HL-60 (cell line): ENCODE results near the gene RAB40B.

Source experiments
- DNase-seq, 2 experiments: peaks; one replicate each; pipeline ENCODE4 v3.0.0-alpha.2; 2010 to 2020; ENCODE audit warnings: low read depth in 1 of 2, low spot score in 1 of 2
- H3K27ac ChIP-seq: fragments of 250-450 bp; sonication (Bioruptor Pico); replicated peaks from 2 replicates; pipeline ENCODE4 v1.5.1; 2020; ENCODE audit warnings: mild to moderate bottlenecking, moderate library complexity
- H3K27me3 ChIP-seq: fragments of 250-450 bp; sonication (Bioruptor Pico); 2 replicates; pipeline ENCODE4 v1.5.1; 2021; ENCODE audit warnings: mild to moderate bottlenecking, moderate library complexity; ENCODE audit not compliant: insufficient read depth, poor library complexity, severe bottlenecking
- H3K4me3 ChIP-seq: replicated peaks from 2 replicates; pipeline ENCODE4 v1.5.1; 2011; ENCODE audit warnings: mild to moderate bottlenecking, control low read depth, low read length; ENCODE audit not compliant: insufficient read depth
- GABPA ChIP-seq: IDR thresholded peaks from 2 replicates; pipeline ENCODE4 v1.6.1; 2012; ENCODE audit warnings: low read depth
- POLR2AphosphoS5 ChIP-seq: IDR thresholded peaks from 2 replicates; pipeline ENCODE4 v1.6.1; 2012; ENCODE audit warnings: low read depth
- SPI1 ChIP-seq: IDR thresholded peaks from 2 replicates; pipeline ENCODE4 v1.6.1; 2012; ENCODE audit warnings: low read depth, mild to moderate bottlenecking, borderline replicate concordance
- TF ChIP-seq, protein P1 (sequence below): IDR thresholded peaks from one replicate; pipeline ENCODE4 v1.5.1; 2011; ENCODE audit warnings: low read length, control low read depth, inconsistent platforms; ENCODE audit not compliant: insufficient read depth
- TF ChIP-seq, protein P2 (sequence below): IDR thresholded peaks from 2 replicates; pipeline ENCODE4 v1.6.1; 2012; ENCODE audit warnings: low read depth; ENCODE audit not compliant: insufficient replicate concordance

Gene RAB40B

DNA sequence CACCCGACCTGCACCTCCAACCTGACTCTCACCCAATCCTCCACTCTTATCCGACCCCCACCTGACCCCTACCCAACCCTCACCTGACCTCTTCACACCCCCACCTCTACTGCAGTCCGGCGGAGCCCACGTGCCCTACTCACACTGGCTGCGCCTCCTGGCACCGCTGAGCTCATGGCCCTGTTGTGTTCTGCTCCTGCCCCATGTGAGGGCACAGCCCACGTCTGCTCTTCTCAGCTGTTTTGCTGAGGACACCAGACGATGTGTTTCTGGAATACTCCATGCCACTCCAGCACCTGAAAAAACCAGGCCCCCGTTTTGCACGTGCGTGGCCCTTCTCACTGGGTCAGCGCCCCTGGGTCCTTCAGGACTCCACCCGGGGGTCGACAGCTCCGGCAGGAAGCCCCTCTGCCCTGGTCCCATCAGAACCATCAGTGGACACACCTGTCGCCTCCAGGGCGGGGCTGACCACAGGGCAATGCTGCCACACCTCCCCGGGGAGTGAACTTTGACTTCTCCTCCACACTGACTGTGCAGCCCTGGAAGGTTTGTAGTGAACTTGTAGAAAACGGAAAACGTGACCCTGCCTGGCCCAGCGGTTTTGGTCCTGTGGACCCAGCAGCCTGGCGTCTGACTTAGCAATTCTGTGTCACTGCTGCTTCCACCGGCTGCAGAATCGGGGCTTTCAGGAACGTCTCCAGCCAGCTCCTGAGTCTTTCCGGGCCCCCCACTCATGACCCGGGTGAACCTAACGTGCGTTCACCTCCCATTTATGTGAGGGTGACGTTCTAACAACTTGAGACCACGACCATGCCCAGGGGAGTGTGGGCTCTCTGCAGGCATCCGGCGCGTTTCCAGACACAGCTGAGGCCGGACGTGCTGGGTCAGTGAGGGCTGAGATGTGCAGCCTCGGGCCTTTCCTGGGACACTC is 5.7 kb upstream of the RAB40B start:
- DNase-seq, result no peak
- no peaks in the 10 kb centered on the region for H3K27me3 ChIP-seq
- H3K27ac ChIP-seq, result no peak overlapping the region
- H3K4me3 ChIP-seq, result no peak overlapping the region
- TF ChIP-seq GABPA, result no peak

DNA sequence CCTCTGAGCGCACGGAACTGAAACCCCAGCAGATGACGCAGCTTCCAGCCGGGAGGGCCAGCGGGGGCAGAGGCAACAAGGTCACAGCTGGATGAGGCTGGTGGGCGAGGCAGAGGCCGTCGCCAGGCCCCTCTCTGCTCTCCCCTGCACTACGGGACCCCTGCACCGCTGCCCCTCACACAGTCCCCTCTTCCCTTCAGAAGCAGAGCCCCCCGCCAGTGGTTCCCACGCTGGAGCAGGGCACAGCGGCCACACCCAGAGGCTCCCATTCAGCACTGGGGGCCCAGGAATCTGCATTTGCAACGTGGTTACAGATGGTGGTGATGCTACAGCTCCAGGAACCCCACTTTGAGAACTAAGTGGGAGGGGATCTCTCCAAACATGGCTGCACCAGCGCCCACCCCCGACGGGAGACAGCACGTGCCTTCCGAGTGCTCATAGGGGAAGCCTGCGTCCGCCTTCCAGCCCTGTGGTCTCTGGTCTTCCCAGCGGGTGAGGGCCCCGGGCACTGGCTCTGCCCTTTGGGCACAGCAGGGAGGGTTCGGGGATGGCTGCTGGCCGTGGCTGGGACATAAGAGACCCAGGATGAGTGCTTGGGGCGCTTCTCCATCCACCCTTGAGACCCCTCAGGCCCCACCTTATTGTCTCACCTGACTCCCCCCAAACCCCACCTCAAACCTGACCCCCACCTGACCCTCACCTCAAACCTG is 4.7 kb upstream of the RAB40B start:
- TF ChIP-seq, protein P1, sequence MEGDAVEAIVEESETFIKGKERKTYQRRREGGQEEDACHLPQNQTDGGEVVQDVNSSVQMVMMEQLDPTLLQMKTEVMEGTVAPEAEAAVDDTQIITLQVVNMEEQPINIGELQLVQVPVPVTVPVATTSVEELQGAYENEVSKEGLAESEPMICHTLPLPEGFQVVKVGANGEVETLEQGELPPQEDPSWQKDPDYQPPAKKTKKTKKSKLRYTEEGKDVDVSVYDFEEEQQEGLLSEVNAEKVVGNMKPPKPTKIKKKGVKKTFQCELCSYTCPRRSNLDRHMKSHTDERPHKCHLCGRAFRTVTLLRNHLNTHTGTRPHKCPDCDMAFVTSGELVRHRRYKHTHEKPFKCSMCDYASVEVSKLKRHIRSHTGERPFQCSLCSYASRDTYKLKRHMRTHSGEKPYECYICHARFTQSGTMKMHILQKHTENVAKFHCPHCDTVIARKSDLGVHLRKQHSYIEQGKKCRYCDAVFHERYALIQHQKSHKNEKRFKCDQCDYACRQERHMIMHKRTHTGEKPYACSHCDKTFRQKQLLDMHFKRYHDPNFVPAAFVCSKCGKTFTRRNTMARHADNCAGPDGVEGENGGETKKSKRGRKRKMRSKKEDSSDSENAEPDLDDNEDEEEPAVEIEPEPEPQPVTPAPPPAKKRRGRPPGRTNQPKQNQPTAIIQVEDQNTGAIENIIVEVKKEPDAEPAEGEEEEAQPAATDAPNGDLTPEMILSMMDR, result no peak
- TF ChIP-seq GABPA, result no peak
- TF ChIP-seq POLR2AphosphoS5, result no peak
- TF ChIP-seq SPI1, result no peak
- TF ChIP-seq, protein P2, sequence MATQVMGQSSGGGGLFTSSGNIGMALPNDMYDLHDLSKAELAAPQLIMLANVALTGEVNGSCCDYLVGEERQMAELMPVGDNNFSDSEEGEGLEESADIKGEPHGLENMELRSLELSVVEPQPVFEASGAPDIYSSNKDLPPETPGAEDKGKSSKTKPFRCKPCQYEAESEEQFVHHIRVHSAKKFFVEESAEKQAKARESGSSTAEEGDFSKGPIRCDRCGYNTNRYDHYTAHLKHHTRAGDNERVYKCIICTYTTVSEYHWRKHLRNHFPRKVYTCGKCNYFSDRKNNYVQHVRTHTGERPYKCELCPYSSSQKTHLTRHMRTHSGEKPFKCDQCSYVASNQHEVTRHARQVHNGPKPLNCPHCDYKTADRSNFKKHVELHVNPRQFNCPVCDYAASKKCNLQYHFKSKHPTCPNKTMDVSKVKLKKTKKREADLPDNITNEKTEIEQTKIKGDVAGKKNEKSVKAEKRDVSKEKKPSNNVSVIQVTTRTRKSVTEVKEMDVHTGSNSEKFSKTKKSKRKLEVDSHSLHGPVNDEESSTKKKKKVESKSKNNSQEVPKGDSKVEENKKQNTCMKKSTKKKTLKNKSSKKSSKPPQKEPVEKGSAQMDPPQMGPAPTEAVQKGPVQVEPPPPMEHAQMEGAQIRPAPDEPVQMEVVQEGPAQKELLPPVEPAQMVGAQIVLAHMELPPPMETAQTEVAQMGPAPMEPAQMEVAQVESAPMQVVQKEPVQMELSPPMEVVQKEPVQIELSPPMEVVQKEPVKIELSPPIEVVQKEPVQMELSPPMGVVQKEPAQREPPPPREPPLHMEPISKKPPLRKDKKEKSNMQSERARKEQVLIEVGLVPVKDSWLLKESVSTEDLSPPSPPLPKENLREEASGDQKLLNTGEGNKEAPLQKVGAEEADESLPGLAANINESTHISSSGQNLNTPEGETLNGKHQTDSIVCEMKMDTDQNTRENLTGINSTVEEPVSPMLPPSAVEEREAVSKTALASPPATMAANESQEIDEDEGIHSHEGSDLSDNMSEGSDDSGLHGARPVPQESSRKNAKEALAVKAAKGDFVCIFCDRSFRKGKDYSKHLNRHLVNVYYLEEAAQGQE, result no peak
- Histone ChIP-seq H3K27ac (no peak overlapping the region), H3K27me3 (no peaks in the 10 kb centered on the region), H3K4me3 (no peak overlapping the region)
- no peak for DNase-seq

DNA sequence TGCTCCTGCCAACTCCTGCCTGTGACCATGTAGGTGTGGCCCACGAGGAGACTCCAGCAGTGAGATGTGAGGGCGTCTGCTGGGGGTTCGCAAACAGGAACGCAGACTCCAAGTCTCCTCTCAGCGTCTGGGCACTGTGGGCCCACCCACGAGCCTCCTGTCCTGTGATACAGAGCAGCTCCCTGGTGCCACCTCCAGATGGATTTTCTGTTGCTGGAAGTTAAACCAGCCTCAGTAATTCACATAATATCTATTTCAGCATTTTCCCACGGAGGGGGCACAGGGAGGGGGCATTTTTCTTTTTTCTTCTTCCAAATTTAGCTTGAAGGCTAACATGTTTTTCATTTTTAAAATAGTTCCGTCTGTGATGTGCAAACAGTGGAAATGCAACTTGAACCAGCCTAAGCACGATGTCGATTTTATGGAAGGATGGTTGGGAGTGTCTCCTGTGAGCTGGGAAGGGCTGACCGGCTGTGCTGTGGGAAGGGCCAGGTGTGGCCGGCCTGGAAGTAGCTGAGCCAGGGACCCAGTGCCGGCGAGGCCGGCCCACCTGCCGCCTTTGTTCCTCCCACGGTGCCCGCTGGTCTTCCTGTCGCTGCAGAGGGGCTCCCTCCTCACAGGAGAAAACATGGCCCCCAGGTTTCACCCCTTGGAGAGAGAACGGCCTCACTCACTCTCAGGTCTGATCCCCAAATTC is 3.9 kb upstream of the RAB40B start:
- H3K4me3 ChIP-seq, result no peak overlapping the region
- TF ChIP-seq SPI1 (no peak), GABPA (no peak), POLR2AphosphoS5 (no peak)
- TF ChIP-seq, protein P2, result no peak
- TF ChIP-seq, protein P1, result no peak
- DNase-seq, result no peak
- H3K27ac ChIP-seq, result no peak overlapping the region
- H3K27me3 ChIP-seq, result peaks cover 4% of the 10 kb centered on the region

DNA sequence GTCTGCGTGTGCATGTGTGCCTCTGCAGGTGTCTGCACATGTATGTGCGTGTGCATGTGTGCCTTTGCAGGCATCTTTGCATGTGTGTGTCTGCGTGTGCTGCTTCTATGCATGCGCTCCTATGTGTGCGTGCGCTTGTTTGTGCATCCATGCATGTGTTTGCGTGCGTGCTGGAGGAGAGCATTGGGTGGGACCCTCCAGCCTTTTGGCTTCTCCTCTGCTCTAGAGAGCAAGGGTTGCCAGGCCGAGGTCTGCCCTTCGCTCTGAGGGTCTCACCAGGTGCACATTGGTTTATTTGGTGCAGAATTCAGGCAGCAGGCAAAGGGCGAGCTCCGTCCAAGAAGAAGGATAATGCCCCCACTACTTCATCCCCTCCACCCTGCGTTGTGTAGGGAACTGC is 1.1 kb upstream of the RAB40B start:
- Histone ChIP-seq H3K27me3 (peaks cover 8% of the 10 kb centered on the region), H3K27ac (no peak overlapping the region), H3K4me3 (no peak overlapping the region)
- TF ChIP-seq, protein P1, result no peak
- TF ChIP-seq, protein P2, result no peak
- TF ChIP-seq SPI1, result no peak
- no peak for DNase-seq
